Right renal pelvis (tissue), 4 donors: ENCODE results near the gene LSM14B. TPM values are rescaled to one million over a fixed set of nuclear protein-coding genes. Genes with fewer than 3 reads are reported as not detected.
A peak's percentile ranks its signal among the peaks of the same experiment; 100 is the strongest.

Experiments
- DNase-seq, 4 donors: peaks; one replicate each; pipeline ENCODE4 v3.0.0-alpha.2; 2013; ENCODE audit warnings: low read depth in 4 of 4, low spot score in 3 of 4, missing footprints in 1 of 4
- polyA plus RNA-seq, 4 donors: library from polyadenylated mRNA; unstranded; fragments of 120-200 nt; gene quantifications; one replicate each; pipeline ENCODE4 v1.2.1, GENCODE V29; 2013; ENCODE audit not compliant: insufficient read length in 4 of 4

The LSM14B gene
- polyA plus RNA-seq, 4 donors = 52.0 to 55.8 (median 54.8) TPM

- DNase-seq = no peak
Observed at GRCh38 chr20:62178316-62179161, 56.3 kb downstream of the LSM14B start.

GRCh38 chr20:62179162-62179504, 56.9 kb downstream of the LSM14B start:
- DNase-seq = no peak

GRCh38 chr20:62181808-62182207, 59.5 kb downstream of the LSM14B start:
- DNase-seq = no peak

- DNase-seq = peak; percentile 87 to 95 (median 90)
Observed at GRCh38 chr20:62182469-62183425, 60.5 kb downstream of the LSM14B start, which contains the start of gene MTG2. MTG2 (plus strand) TSS chr20:62183028; CDS start chr20:62193421, 10,393 bp downstream.

GRCh38 chr20:62183426-62184142, 61.3 kb downstream of the LSM14B start:
- no peak for DNase-seq

Other genes starting within 250 kb of the LSM14B start
- gene TAF4, start 56.6 kb upstream of the LSM14B start, polyA plus RNA-seq = 10 to 100 TPM; 16.7 to 20.9 (median 17.7) TPM
- gene PSMA7, start 20.9 kb downstream of the LSM14B start, polyA plus RNA-seq = 100 to 1,000 TPM; 160 to 206 (median 170) TPM
- gene SS18L1, start 21.3 kb downstream of the LSM14B start, polyA plus RNA-seq = 10 to 100 TPM; 17.3 to 22.9 (median 20.1) TPM
- 10 to 100 TPM; 34.3 to 39.2 (median 36.8) TPM for gene MTG2, start 60.6 kb downstream of the LSM14B start, polyA plus RNA-seq
- under 1 TPM in 3 of 4 donors, not detected in 1; 0.06 to 0.25 (median 0.16) TPM for gene HRH3, start 97.8 kb downstream of the LSM14B start, polyA plus RNA-seq
- gene OSBPL2, start 116.0 kb downstream of the LSM14B start, polyA plus RNA-seq = 10 to 100 TPM; 30.2 to 38.4 (median 34.5) TPM
- gene ADRM1, start 180.5 kb downstream of the LSM14B start, polyA plus RNA-seq = 10 to 100 TPM; 47.3 to 68.7 (median 48.4) TPM
- gene LAMA5, start 244.8 kb downstream of the LSM14B start, polyA plus RNA-seq = 100 to 1,000 TPM; 104 to 196 (median 133) TPM